Hepatocyte (in vitro differentiated cells): Measurements from ENCODE around the gene LCORL. TPM values are rescaled to one million over a fixed set of nuclear protein-coding genes. Genes with fewer than 3 reads are reported as not detected.

Source experiments
- DNase-seq: peaks from one replicate; pipeline ENCODE4 v3.0.0-alpha.2; 2016; ENCODE audit warnings: low spot score
- H2AFZ ChIP-seq: fragments of 200-600 bp; sonication (generic); 2 replicates; pipeline ENCODE4 v1.6.0; 2016; ENCODE audit warnings: antibody characterized with exemption, mild to moderate bottlenecking
- H3K27ac ChIP-seq: fragments of 200-600 bp; sonication (generic); 2 replicates; pipeline ENCODE4 v1.5.1; 2016; ENCODE audit warnings: mild to moderate bottlenecking
- H3K27me3 ChIP-seq: fragments of 200-600 bp; sonication (generic); 2 replicates; pipeline ENCODE4 v1.6.1; 2016
- H3K36me3 ChIP-seq: fragments of 200-600 bp; sonication (generic); replicated peaks from 2 replicates; pipeline ENCODE4 v1.5.1; 2016; ENCODE audit warnings: low read depth; ENCODE audit not compliant: insufficient read depth
- H3K4me1 ChIP-seq: fragments of 200-600 bp; sonication (generic); 2 replicates; pipeline ENCODE4 v1.5.1; 2016; ENCODE audit warnings: mild to moderate bottlenecking, moderate library complexity; ENCODE audit not compliant: insufficient read depth
- H3K4me2 ChIP-seq: fragments of 200-600 bp; sonication (generic); 2 replicates; pipeline ENCODE4 v1.6.0; 2016
- H3K4me3 ChIP-seq: fragments of 200-600 bp; sonication (generic); 2 replicates; pipeline ENCODE4 v1.5.1; 2016; ENCODE audit warnings: mild to moderate bottlenecking
- H3K79me2 ChIP-seq: fragments of 200-600 bp; sonication (generic); 2 replicates; pipeline ENCODE4 v1.6.0; 2017; ENCODE audit warnings: mild to moderate bottlenecking
- H3K9me2 ChIP-seq: fragments of 200-600 bp; sonication (generic); replicated peaks from 2 replicates; pipeline ENCODE4 v1.6.0; 2017; ENCODE audit warnings: mild to moderate bottlenecking; ENCODE audit not compliant: insufficient read depth
- H3K9me3 ChIP-seq: fragments of 200-600 bp; sonication (generic); 2 replicates; pipeline ENCODE4 v1.5.1; 2016; ENCODE audit warnings: low read depth, mild to moderate bottlenecking
- H4K20me1 ChIP-seq: fragments of 200-600 bp; sonication (generic); 2 replicates; pipeline ENCODE4 v1.6.0; 2016; ENCODE audit warnings: mild to moderate bottlenecking; ENCODE audit not compliant: insufficient read depth, poor library complexity, severe bottlenecking
- CTCF ChIP-seq: fragments of 200-600 bp; sonication (generic); IDR thresholded peaks from 2 replicates; pipeline ENCODE4 v1.5.1; 2016; ENCODE audit warnings: antibody characterized with exemption, mild to moderate bottlenecking; ENCODE audit not compliant: poor library complexity
- EZH2 ChIP-seq: fragments of 200-600 bp; sonication (generic); IDR thresholded peaks from 2 replicates; pipeline ENCODE4 v1.6.1; 2016; ENCODE audit warnings: antibody characterized with exemption, mild to moderate bottlenecking, borderline replicate concordance
- EZH2phosphoT487 ChIP-seq: fragments of 200-600 bp; sonication (generic); IDR thresholded peaks from one replicate; pipeline ENCODE4 v1.6.1; 2018; ENCODE audit warnings: antibody characterized with exemption, mild to moderate bottlenecking, low read depth, moderate library complexity; ENCODE audit not compliant: unreplicated experiment, severe bottlenecking
- WGBS: methylation state at CpG from one replicate; pipeline ENCODE4 v1.1.6; 2016; ENCODE audit warnings: low lambda C conversion rate; ENCODE audit errors: missing lambda C conversion rate; 5-methylcytosine and 5-hydroxymethylcytosine counted together
- polyA plus RNA-seq: library from polyadenylated mRNA; unstranded; fragments of >200 nt; fragmentation: Nextera tagmentation; extraction: Ambion mirVana; gene quantifications from 2 replicates; pipeline ENCODE4 v1.2.1, GENCODE V29; 2016
- total RNA-seq: library from RNA; depleted of rRNA; stranded (reverse); fragments of >200 nt; gene quantifications from 2 replicates; pipeline ENCODE4 v1.2.3, GENCODE V29; 2014

Gene LCORL
- total and polyA plus RNA-seq, 2 experiments from 2014 or later: 9.4 to 19.6 TPM

- Histone ChIP-seq H3K4me1 (peaks cover 20% of the 10 kb centered on the region), H3K36me3 (no peaks in the 10 kb centered on the region), H4K20me1 (peaks cover 45% of the 10 kb centered on the region), H3K4me2 (peak overlapping the region; percentile 87), H3K4me3 (peak overlapping the region; percentile 7), H3K79me2 (peaks cover 74% of the 10 kb centered on the region), H3K9me2 (no peaks in the 10 kb centered on the region), H3K27ac (no peak overlapping the region), H3K9me3 (no peaks in the 10 kb centered on the region), H3K27me3 (no peaks in the 10 kb centered on the region), H2AFZ (no peak overlapping the region)
- WGBS: 38% methylated on average over 6 of the region's 6 CpGs
- TF ChIP-seq EZH2phosphoT487: no peak
- no peak for TF ChIP-seq CTCF
- TF ChIP-seq EZH2: no peak
- DNase-seq: no peak
Measured at GRCh38 chr4:17807446-17807845, 214.1 kb downstream of the LCORL start.

- no peak overlapping the region for H2AFZ ChIP-seq
- no peak for TF ChIP-seq EZH2phosphoT487
- TF ChIP-seq CTCF: no peak
- no peak for TF ChIP-seq EZH2
- WGBS: 94% methylated on average over 3 of the region's 3 CpGs
- H3K79me2 ChIP-seq: peaks cover 62% of the 10 kb centered on the region
- H3K27ac ChIP-seq: no peak overlapping the region
- H3K9me2 ChIP-seq: no peaks in the 10 kb centered on the region
- no peaks in the 10 kb centered on the region for H3K9me3 ChIP-seq
- peaks cover 20% of the 10 kb centered on the region for H3K4me1 ChIP-seq
- H4K20me1 ChIP-seq: peaks cover 45% of the 10 kb centered on the region
- no peak for DNase-seq
- H3K36me3 ChIP-seq: peaks cover under 1% of the 10 kb centered on the region
- no peak overlapping the region for H3K4me3 ChIP-seq
- no peak overlapping the region for H3K4me2 ChIP-seq
- no peaks in the 10 kb centered on the region for H3K27me3 ChIP-seq
Measured at GRCh38 chr4:17805580-17806155, 215.9 kb downstream of the LCORL start.

GRCh38 chr4:17797808-17798207 is 223.7 kb downstream of the LCORL start:
- WGBS: 96% methylated on average over 1 of the region's 1 CpG

More at GRCh38 chr4:17797808-17798207, 223.7 kb downstream of the LCORL start:
- no peak overlapping the region for H3K27ac ChIP-seq
- H3K4me1 ChIP-seq: no peaks in the 10 kb centered on the region
- peaks cover 2% of the 10 kb centered on the region for H3K36me3 ChIP-seq
- H3K79me2 ChIP-seq: no peaks in the 10 kb centered on the region
- no peak overlapping the region for H2AFZ ChIP-seq
- H3K4me2 ChIP-seq: no peak overlapping the region
- no peak for DNase-seq
- H3K4me3 ChIP-seq: no peak overlapping the region
- no peaks in the 10 kb centered on the region for H3K9me3 ChIP-seq
- H3K27me3 ChIP-seq: no peaks in the 10 kb centered on the region
- H3K9me2 ChIP-seq: no peaks in the 10 kb centered on the region
- H4K20me1 ChIP-seq: no peaks in the 10 kb centered on the region
- no peak for TF ChIP-seq CTCF
- no peak for TF ChIP-seq EZH2
- no peak for TF ChIP-seq EZH2phosphoT487
